HepG2 (cell line): ENCODE data around the gene HNRNPR. TPM values are rescaled to one million over a fixed set of nuclear protein-coding genes. Genes with fewer than 3 reads are reported as not detected.

ENCODE experiments used
- AGO1 ChIP-seq: fragments of 200-400 bp; formaldehyde crosslinking; IDR thresholded peaks from 2 replicates; pipeline ENCODE4 v1.6.1; 2017; ENCODE audit warnings: mild to moderate bottlenecking, low read depth, low read length, moderate library complexity; ENCODE audit not compliant: poor library complexity, severe bottlenecking
- CAMTA2 ChIP-seq: sonication (generic); formaldehyde crosslinking; IDR thresholded peaks from 2 replicates; pipeline ENCODE4 v1.4.0; 2020; ENCODE audit warnings: mild to moderate bottlenecking, missing genetic modification reagents, borderline replicate concordance
- SAFB2 ChIP-seq: sonication (generic); formaldehyde crosslinking; IDR thresholded peaks from 2 replicates; pipeline ENCODE4 v1.5.1; 2020; ENCODE audit warnings: missing genetic modification reagents, low read depth, mild to moderate bottlenecking, borderline replicate concordance
- SRSF9 ChIP-seq: fragments of 200-400 bp; formaldehyde crosslinking; IDR thresholded peaks from 2 replicates; pipeline ENCODE4 v1.6.1; 2018; ENCODE audit warnings: borderline replicate concordance, mild to moderate bottlenecking, low read depth, low read length; ENCODE audit not compliant: insufficient read depth, poor library complexity, severe bottlenecking
- ZFP90 ChIP-seq: sonication (generic); formaldehyde crosslinking; IDR thresholded peaks from 2 replicates; pipeline ENCODE4 v1.8.0; 2022; ENCODE audit warnings: missing genetic modification reagents, mild to moderate bottlenecking, inconsistent platforms, borderline replicate concordance
- ZMYM3 ChIP-seq: sonication (generic); formaldehyde crosslinking; IDR thresholded peaks from 2 replicates; pipeline ENCODE4 v1.5.1; 2020; ENCODE audit warnings: mild to moderate bottlenecking, missing genetic modification reagents
- ZNF367 ChIP-seq: sonication (generic); formaldehyde crosslinking; IDR thresholded peaks from 2 replicates; pipeline ENCODE4 v1.4.0; 2020; ENCODE audit warnings: missing genetic modification reagents, borderline replicate concordance
- ZNF382 ChIP-seq: sonication (generic); formaldehyde crosslinking; IDR thresholded peaks from 2 replicates; pipeline ENCODE4 v1.5.0; 2020; ENCODE audit warnings: missing genetic modification reagents, mild to moderate bottlenecking, borderline replicate concordance
- ZNF589 ChIP-seq: sonication (generic); formaldehyde crosslinking; conservative IDR thresholded peaks from 2 replicates; pipeline ENCODE4 v1.8.0; 2022; ENCODE audit warnings: mild to moderate bottlenecking, moderate library complexity, missing genetic modification reagents
- ZNF644 ChIP-seq: IDR thresholded peaks from 2 replicates; pipeline ENCODE4 v1.6.1; 2016; ENCODE audit warnings: low read depth
- ZNF660 ChIP-seq: sonication (generic); formaldehyde crosslinking; IDR thresholded peaks from 2 replicates; pipeline ENCODE4 v1.5.1; 2020; ENCODE audit warnings: mild to moderate bottlenecking, low read depth, missing genetic modification reagents, borderline replicate concordance
- ZNF83 ChIP-seq: sonication (generic); formaldehyde crosslinking; IDR thresholded peaks from 2 replicates; pipeline ENCODE4 v1.4.0; 2020; ENCODE audit warnings: missing genetic modification reagents, mild to moderate bottlenecking, borderline replicate concordance
- polyA plus RNA-seq, 8 experiments: library from polyadenylated mRNA; depleted of rRNA in 3 of 8; stranded (reverse) in 7 of 8; unstranded in 1 of 8; fragments of >200 nt; fragmentation: Illumina TruSeq in 4 of 8; extraction: Trizol in 4 of 8; gene quantifications; 2 replicates each; pipeline versions ENCODE4 v1.2.1 to v1.2.3, GENCODE V29; 2011 to 2016; ENCODE audit warnings: low read depth in 4 of 8, missing spikeins in 1 of 8, mixed read lengths in 1 of 8; ENCODE audit not compliant: insufficient read depth in 1 of 8
- total RNA-seq, 5 experiments: library from RNA; depleted of rRNA; stranded (reverse); fragments of >200 nt; fragmentation: Illumina TruSeq; extraction: Trizol; gene quantifications; 2 replicates each; pipeline ENCODE4 v1.2.3, GENCODE V29; 2016; ENCODE audit warnings: low read depth in 1 of 5
- TF ChIP-seq, protein P1 (sequence below), 2 experiments: IDR thresholded peaks; 2 replicates each; pipeline ENCODE4 v1.6.1; 2011 to 2012; ENCODE audit warnings: low read length in 2 of 2, borderline replicate concordance in 1 of 2, low read depth in 1 of 2, mild to moderate bottlenecking in 1 of 2, moderate library complexity in 1 of 2
- TF ChIP-seq, protein P2 (sequence below): IDR thresholded peaks from 2 replicates; pipeline ENCODE4 v1.6.1; 2016; ENCODE audit warnings: mild to moderate bottlenecking, missing biosample characterization, missing genetic modification reagents
- TF ChIP-seq, protein P3 (sequence below): sonication (generic); formaldehyde crosslinking; IDR thresholded peaks from 2 replicates; pipeline ENCODE4 v1.4.0; 2020; ENCODE audit warnings: missing genetic modification reagents
- TF ChIP-seq, protein P4 (sequence below): sonication (generic); formaldehyde crosslinking; IDR thresholded peaks from 2 replicates; pipeline ENCODE4 v1.4.0; 2020; ENCODE audit warnings: mild to moderate bottlenecking, missing genetic modification reagents
- TF ChIP-seq, protein P5 (sequence below): sonication (generic); formaldehyde crosslinking; IDR thresholded peaks from 2 replicates; pipeline ENCODE4 v1.9.0; 2022; ENCODE audit warnings: missing genetic modification reagents, mild to moderate bottlenecking, borderline replicate concordance
- TF ChIP-seq, protein P6 (sequence below): sonication (generic); formaldehyde crosslinking; IDR thresholded peaks from 2 replicates; pipeline ENCODE4 v1.4.0; 2020; ENCODE audit warnings: mild to moderate bottlenecking, missing genetic modification reagents

The HNRNPR gene
- total and polyA plus RNA-seq, 2 of the 13 experiments (the other 11 are each of a cell fraction or from before 2014, with no cell fraction given) = 133 to 216 TPM

DNA sequence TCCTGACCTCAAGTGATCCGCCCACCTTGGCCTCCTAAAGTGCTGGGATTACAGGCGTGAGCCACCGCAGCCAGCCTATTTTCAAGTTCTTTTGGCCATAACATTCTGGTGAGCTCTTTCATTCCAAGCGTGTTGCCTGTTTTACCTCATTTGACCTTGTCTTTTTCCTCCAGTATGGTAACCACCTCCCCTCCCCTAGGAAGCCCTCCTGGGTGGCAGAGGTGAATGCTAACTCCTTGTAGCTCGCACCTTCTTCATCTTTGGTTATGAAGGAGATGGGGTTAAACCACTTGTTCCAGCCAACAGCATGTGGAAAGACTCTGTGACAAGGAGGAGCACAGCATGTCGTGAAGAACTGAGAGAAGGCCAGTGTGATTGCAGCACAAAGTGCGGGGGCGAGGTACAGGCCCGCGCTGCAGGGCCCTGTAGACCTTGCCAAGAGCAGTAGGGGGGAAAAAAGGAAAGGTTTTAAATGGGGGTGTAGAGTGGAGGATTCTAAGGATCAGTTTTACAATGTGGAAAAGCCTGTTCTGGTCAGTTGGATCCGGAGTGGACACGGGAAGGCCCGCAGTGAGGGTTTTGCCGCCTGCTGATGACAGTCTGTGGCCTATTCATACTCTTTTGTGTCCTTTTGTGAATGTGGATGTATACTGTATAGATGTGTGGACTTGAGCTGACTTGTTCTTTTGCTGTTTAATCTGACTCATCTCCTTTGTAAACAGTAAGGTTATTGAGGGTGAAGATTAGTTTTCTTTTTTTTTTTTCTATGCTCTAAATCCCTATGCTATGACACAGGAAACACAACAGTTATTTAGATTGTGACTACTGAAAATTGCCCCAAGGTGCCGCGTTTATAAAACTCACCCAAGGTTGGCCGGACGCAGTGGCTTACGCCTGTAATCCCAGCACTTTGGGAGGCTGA lies 33.1 kb upstream of the HNRNPR start (continued):
- TF ChIP-seq, protein P1, sequence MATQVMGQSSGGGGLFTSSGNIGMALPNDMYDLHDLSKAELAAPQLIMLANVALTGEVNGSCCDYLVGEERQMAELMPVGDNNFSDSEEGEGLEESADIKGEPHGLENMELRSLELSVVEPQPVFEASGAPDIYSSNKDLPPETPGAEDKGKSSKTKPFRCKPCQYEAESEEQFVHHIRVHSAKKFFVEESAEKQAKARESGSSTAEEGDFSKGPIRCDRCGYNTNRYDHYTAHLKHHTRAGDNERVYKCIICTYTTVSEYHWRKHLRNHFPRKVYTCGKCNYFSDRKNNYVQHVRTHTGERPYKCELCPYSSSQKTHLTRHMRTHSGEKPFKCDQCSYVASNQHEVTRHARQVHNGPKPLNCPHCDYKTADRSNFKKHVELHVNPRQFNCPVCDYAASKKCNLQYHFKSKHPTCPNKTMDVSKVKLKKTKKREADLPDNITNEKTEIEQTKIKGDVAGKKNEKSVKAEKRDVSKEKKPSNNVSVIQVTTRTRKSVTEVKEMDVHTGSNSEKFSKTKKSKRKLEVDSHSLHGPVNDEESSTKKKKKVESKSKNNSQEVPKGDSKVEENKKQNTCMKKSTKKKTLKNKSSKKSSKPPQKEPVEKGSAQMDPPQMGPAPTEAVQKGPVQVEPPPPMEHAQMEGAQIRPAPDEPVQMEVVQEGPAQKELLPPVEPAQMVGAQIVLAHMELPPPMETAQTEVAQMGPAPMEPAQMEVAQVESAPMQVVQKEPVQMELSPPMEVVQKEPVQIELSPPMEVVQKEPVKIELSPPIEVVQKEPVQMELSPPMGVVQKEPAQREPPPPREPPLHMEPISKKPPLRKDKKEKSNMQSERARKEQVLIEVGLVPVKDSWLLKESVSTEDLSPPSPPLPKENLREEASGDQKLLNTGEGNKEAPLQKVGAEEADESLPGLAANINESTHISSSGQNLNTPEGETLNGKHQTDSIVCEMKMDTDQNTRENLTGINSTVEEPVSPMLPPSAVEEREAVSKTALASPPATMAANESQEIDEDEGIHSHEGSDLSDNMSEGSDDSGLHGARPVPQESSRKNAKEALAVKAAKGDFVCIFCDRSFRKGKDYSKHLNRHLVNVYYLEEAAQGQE (IDR thresholded peaks at IDR 0.05; ENCODE audit: borderline replicate concordance in 1 of 2, low read depth in 1 of 2, low read length in 2 of 2) = no peak
- peak; percentile 61 for TF ChIP-seq ZMYM3
- TF ChIP-seq, protein P2, sequence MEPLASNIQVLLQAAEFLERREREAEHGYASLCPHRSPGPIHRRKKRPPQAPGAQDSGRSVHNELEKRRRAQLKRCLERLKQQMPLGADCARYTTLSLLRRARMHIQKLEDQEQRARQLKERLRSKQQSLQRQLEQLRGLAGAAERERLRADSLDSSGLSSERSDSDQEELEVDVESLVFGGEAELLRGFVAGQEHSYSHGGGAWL (CRISPR knock-in tag) = no peak
- TF ChIP-seq ZNF644 (CRISPR knock-in tag) = 0 out of 2 replicates have a peak, but pooled peaks have one; percentile 32
- no peak for TF ChIP-seq ZNF367 (CRISPR knock-in tag)
- TF ChIP-seq, protein P3, sequence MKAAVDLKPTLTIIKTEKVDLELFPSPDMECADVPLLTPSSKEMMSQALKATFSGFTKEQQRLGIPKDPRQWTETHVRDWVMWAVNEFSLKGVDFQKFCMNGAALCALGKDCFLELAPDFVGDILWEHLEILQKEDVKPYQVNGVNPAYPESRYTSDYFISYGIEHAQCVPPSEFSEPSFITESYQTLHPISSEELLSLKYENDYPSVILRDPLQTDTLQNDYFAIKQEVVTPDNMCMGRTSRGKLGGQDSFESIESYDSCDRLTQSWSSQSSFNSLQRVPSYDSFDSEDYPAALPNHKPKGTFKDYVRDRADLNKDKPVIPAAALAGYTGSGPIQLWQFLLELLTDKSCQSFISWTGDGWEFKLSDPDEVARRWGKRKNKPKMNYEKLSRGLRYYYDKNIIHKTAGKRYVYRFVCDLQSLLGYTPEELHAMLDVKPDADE = no peak
- TF ChIP-seq AGO1 = no peak
- no peak for TF ChIP-seq ZNF83
- no peak for TF ChIP-seq SRSF9
- TF ChIP-seq, protein P4, sequence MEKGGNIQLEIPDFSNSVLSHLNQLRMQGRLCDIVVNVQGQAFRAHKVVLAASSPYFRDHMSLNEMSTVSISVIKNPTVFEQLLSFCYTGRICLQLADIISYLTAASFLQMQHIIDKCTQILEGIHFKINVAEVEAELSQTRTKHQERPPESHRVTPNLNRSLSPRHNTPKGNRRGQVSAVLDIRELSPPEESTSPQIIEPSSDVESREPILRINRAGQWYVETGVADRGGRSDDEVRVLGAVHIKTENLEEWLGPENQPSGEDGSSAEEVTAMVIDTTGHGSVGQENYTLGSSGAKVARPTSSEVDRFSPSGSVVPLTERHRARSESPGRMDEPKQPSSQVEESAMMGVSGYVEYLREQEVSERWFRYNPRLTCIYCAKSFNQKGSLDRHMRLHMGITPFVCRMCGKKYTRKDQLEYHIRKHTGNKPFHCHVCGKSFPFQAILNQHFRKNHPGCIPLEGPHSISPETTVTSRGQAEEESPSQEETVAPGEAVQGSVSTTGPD (CRISPR knock-in tag) = no peak
- no peak for TF ChIP-seq ZNF382 (CRISPR knock-in tag)
- no peak for TF ChIP-seq ZNF589
- TF ChIP-seq, protein P5, sequence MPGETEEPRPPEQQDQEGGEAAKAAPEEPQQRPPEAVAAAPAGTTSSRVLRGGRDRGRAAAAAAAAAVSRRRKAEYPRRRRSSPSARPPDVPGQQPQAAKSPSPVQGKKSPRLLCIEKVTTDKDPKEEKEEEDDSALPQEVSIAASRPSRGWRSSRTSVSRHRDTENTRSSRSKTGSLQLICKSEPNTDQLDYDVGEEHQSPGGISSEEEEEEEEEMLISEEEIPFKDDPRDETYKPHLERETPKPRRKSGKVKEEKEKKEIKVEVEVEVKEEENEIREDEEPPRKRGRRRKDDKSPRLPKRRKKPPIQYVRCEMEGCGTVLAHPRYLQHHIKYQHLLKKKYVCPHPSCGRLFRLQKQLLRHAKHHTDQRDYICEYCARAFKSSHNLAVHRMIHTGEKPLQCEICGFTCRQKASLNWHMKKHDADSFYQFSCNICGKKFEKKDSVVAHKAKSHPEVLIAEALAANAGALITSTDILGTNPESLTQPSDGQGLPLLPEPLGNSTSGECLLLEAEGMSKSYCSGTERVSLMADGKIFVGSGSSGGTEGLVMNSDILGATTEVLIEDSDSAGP (CRISPR knock-in tag) = peak; percentile 44; the same call in 1 of the 2 replicates
- TF ChIP-seq, protein P6, sequence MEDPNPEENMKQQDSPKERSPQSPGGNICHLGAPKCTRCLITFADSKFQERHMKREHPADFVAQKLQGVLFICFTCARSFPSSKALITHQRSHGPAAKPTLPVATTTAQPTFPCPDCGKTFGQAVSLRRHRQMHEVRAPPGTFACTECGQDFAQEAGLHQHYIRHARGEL (CRISPR knock-in tag) = no peak
- TF ChIP-seq SAFB2 = no peak
- no peak for TF ChIP-seq ZFP90 (CRISPR knock-in tag)
- no peak for TF ChIP-seq ZNF660 (CRISPR knock-in tag)
- no peak for TF ChIP-seq CAMTA2 (CRISPR knock-in tag)
